HG03439 (cell line): ENCODE results near the gene AUP1.
A peak's percentile ranks its signal among the peaks of the same experiment; 100 is the strongest.

Experiments used
- ATAC-seq: cut with Tn5 transposase; IDR thresholded peaks from one replicate; pipeline ENCODE4 v1.9.1; 2021; ENCODE audit warnings: mild to moderate bottlenecking, moderate library complexity; ENCODE audit not compliant: unreplicated experiment

The AUP1 gene

GRCh38 chr2:74536166-74536950 is 6.9 kb upstream of the AUP1 start:
- no peak for ATAC-seq

GRCh38 chr2:74535440-74535965 is 6.0 kb upstream of the AUP1 start:
- ATAC-seq, result no peak

- no peak for ATAC-seq
Measured at GRCh38 chr2:74534411-74534810, 4.9 kb upstream of the AUP1 start.

- no peak for ATAC-seq
Measured at GRCh38 chr2:74533464-74533863, 4.0 kb upstream of the AUP1 start.

- ATAC-seq, result no peak
Measured at GRCh38 chr2:74532222-74532621, 2.7 kb upstream of the AUP1 start.

- no peak for ATAC-seq
Measured at GRCh38 chr2:74531666-74532065, 2.2 kb upstream of the AUP1 start.

GRCh38 chr2:74530239-74531187 is 1.0 kb upstream of the AUP1 start:
- peak; percentile 24 for ATAC-seq

GRCh38 chr2:74528600-74529356 is 728 bp downstream of the AUP1 start:
- ATAC-seq, result peak; percentile 15

GRCh38 chr2:74527741-74528140 is 1.8 kb downstream of the AUP1 start:
- no peak for ATAC-seq

- no peak for ATAC-seq
Measured at GRCh38 chr2:74526649-74527230, 2.8 kb downstream of the AUP1 start.

GRCh38 chr2:74525717-74526648 is 3.5 kb downstream of the AUP1 start, which contains the start of gene DQX1:
Gene DQX1, minus strand, starts transcription at chr2:74526231. Its CDS starts 502 bp downstream, at chr2:74525729.
- ATAC-seq, result no peak

- no peak for ATAC-seq
Measured at GRCh38 chr2:74524955-74525716, 4.4 kb downstream of the AUP1 start.

- ATAC-seq, result no peak
Measured at GRCh38 chr2:74524005-74524404, 5.5 kb downstream of the AUP1 start.

- no peak for ATAC-seq
Measured at GRCh38 chr2:74522516-74522915, 7.0 kb downstream of the AUP1 start.

- ATAC-seq, result no peak
Measured at GRCh38 chr2:74516650-74517049, 12.9 kb downstream of the AUP1 start.

GRCh38 chr2:74515981-74516633 is 13.4 kb downstream of the AUP1 start:
- ATAC-seq, result no peak

- ATAC-seq, result no peak
Measured at GRCh38 chr2:74515271-74515980, 14.1 kb downstream of the AUP1 start.
